ENCODE data around the gene EXOC6B. TPM values are rescaled to one million over a fixed set of nuclear protein-coding genes. Genes with fewer than 3 reads are reported as not detected.
A peak's percentile ranks its signal among the peaks of the same experiment; 100 is the strongest.

EXOC6B gene
- total and polyA plus RNA-seq, 11 donors, result 18.4 to 192 (median 143) TPM

DNA sequence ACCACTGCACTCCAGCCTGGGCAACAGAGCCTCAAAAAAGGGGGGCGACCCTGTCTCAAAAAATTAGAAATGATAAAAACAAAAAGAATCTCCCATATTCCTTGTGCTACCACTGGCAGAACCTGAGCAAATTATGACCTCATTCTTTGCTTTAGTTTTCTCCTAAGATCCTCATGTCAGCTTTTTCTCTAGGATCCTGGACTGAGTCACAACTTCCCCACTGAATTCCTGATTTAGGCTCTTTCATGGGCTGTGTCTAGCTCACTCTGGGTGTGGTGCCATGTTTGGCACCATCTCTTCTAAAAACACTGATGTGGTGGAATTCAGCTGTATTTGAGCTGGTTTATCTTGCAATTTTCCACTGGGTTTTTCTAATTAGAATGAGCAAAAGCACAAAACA lies 37.1 kb downstream of the EXOC6B start:
- Histone ChIP-seq H3K9me3 (peaks cover 0 to 6% (median 0%) of the 10 kb centered on the region in 12 donors), H3K36me3 (no peaks in the 10 kb centered on the region), H3K4me3 (no peak overlapping the region), H3K4me1 (peaks cover 0 to 37% (median 11%) of the 10 kb centered on the region in 12 donors), H3K27me3 (no peaks in the 10 kb centered on the region), H3K27ac (peak overlapping the region in 1 of 12 donors; percentile 33)
- DNase-seq (no peak), ATAC-seq (peak in 3 of 4 donors; percentile 76 to 87 (median 80))
- WGBS, 4 donors, result 90 to 100% (median 97%) methylated on average over 1 of the region's 1 CpG
- TF ChIP-seq, protein P1, sequence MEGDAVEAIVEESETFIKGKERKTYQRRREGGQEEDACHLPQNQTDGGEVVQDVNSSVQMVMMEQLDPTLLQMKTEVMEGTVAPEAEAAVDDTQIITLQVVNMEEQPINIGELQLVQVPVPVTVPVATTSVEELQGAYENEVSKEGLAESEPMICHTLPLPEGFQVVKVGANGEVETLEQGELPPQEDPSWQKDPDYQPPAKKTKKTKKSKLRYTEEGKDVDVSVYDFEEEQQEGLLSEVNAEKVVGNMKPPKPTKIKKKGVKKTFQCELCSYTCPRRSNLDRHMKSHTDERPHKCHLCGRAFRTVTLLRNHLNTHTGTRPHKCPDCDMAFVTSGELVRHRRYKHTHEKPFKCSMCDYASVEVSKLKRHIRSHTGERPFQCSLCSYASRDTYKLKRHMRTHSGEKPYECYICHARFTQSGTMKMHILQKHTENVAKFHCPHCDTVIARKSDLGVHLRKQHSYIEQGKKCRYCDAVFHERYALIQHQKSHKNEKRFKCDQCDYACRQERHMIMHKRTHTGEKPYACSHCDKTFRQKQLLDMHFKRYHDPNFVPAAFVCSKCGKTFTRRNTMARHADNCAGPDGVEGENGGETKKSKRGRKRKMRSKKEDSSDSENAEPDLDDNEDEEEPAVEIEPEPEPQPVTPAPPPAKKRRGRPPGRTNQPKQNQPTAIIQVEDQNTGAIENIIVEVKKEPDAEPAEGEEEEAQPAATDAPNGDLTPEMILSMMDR (IDR thresholded peaks at IDR 0.05), result no peak
- no peak for TF ChIP-seq POLR2A (IDR thresholded peaks at IDR 0.05)
- intact Hi-C loops (cut with DNase I), result loop anchor here in 1 of 10 donors (5.0 kb wide), 1 partner anchor 34 kb away; no protein-coding TSS in a partner anchor

DNA sequence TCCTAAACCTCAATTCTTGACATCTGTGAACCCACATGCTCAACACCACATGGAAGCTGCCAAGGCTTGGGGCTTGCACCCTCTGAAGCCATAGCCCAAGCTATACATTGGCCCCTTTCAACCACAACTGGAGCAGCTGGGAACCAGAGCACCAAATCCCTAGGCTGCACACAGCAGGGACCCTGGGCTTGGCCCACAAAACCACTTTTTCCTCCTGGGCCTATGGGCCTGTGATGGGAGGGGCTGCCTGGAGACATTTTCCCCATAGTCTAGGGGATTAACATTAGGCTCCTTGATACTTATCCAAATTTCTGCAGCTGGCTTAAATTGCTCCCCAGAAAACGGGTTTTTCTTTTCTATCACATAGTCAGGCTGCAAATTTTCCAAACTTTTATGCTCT lies 40.3 kb downstream of the EXOC6B start:
- ATAC-seq (no peak), DNase-seq (no peak)
- TF ChIP-seq, protein P1 (IDR thresholded peaks at IDR 0.05), result no peak
- no peak overlapping the region for H3K4me3 ChIP-seq
- H3K36me3 ChIP-seq, result no peaks in the 10 kb centered on the region
- peaks cover 0 to 7% (median 0%) of the 10 kb centered on the region in 12 donors for H3K9me3 ChIP-seq
- WGBS, 4 donors, result 84 to 94% (median 91%) methylated on average over 1 of the region's 1 CpG
- no peak overlapping the region for H3K27ac ChIP-seq
- intact Hi-C loops (cut with DNase I), result loop anchor here in 1 of 10 donors (5.0 kb wide), 1 partner anchor 37 kb away; no protein-coding TSS in a partner anchor
- peaks cover 0 to 51% (median 24%) of the 10 kb centered on the region in 12 donors for H3K4me1 ChIP-seq
- no peaks in the 10 kb centered on the region for H3K27me3 ChIP-seq

DNA sequence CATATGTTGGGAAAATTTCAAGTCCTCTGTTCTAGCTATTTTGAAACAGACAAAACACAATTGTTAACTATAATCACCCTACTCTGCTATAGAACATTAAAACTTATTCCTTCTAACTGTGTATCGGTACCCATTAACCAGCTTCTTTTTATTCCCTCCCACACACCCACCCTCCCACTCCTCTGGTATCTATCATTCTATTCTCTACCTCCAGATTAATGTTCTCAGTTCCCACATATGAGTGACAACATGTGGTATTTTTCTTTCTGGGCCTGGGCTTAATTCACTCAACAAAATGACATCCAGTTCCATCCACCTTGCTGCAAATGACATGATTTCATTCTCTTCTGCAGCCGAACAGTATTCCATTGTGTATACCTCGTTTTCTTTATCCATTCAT lies 43.3 kb downstream of the EXOC6B start:
- 56 to 70% (median 65%) methylated on average over 3 of the region's 3 CpGs for WGBS, 4 donors
- no peaks in the 10 kb centered on the region for H3K27me3 ChIP-seq
- no peak for TF ChIP-seq POLR2A (IDR thresholded peaks at IDR 0.05)
- TF ChIP-seq, protein P1 (IDR thresholded peaks at IDR 0.05), result no peak
- H3K4me3 ChIP-seq, result no peak overlapping the region
- no peak for ATAC-seq
- H3K27ac ChIP-seq, result peak overlapping the region in 1 of 12 donors; percentile 33
- DNase-seq, result no peak
- peaks cover 0 to 58% (median 28%) of the 10 kb centered on the region in 12 donors for H3K4me1 ChIP-seq
- H3K36me3 ChIP-seq, result no peaks in the 10 kb centered on the region
- intact Hi-C loops (cut with DNase I), result loop anchor here in 2 of 10 donors (5.0 kb wide), 2 partner anchors 40 to 45 kb away; partner anchors contain the start of gene EXOC6B (in 1 of the 2)
- H3K9me3 ChIP-seq, result peaks cover 0 to 16% (median 0%) of the 10 kb centered on the region in 12 donors

DNA sequence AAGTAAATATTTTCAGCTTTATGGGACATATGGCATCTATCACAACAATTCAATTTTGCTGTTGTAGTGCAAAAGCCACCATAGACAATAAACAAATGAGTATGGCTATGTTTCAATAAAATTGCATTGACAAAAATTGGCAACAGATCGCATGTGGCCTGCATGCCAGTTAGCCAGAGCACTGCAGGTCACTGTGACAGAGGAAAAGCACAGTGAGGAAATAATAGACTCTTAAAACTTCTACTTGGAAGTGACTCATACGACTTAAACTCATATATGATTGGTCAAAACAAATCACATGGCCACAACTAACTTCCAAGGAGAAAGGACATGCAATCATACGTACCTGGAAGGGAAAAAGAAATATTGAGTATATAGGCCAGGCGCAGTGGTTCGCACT lies 44.4 kb downstream of the EXOC6B start:
- Histone ChIP-seq H3K36me3 (no peaks in the 10 kb centered on the region), H3K4me1 (peaks cover 0 to 58% (median 28%) of the 10 kb centered on the region in 12 donors), H3K27me3 (no peaks in the 10 kb centered on the region), H3K4me3 (no peak overlapping the region), H3K27ac (peak overlapping the region in 5 of 12 donors; percentile 5 to 45 (median 22)), H3K9me3 (peaks cover 0 to 16% (median 0%) of the 10 kb centered on the region in 12 donors)
- intact Hi-C loops (cut with DNase I), result loop anchor here in 2 of 10 donors (5.0 kb wide), 2 partner anchors 41 to 46 kb away; partner anchors contain the start of gene EXOC6B (in 1 of the 2)
- no peak for TF ChIP-seq POLR2A (IDR thresholded peaks at IDR 0.05)
- TF ChIP-seq, protein P1 (IDR thresholded peaks at IDR 0.05), result no peak
- ATAC-seq (peak in 2 of 4 donors; percentile 51 to 59), DNase-seq (no peak)
- 66 to 78% (median 70%) methylated on average over 5 of the region's 5 CpGs for WGBS, 4 donors

Measured in heart left ventricle (tissue), 16 donors.